Stimulated activated effector memory CD8-positive, alpha-beta T cell treated with anti-CD3 and anti-CD28 coated beads, Interleukin-12 subunit alpha, Interleukin-12 subunit beta, amount 100 ng/mL, for 72 hours (primary cell): Measurements from ENCODE around the gene CMC4.

Experiments
- ATAC-seq: fragments of 150-1000 bp; cut with Tn5 transposase; 2 replicates; pipeline ENCODE4 v1.10.0; 2021
- DNase-seq, 2 donors: peaks; one replicate each; pipeline ENCODE4 v3.0.0; 2021 to 2022; ENCODE audit warnings: low spot score in 2 of 2
- H3K27ac Mint-ChIP-seq: one replicate; pipeline ENCODE4 v1.8.0; 2022; ENCODE audit warnings: mild to moderate bottlenecking, mixed read lengths
- H3K36me3 Mint-ChIP-seq: one replicate; pipeline ENCODE4 v1.8.0; 2022; ENCODE audit warnings: mild to moderate bottlenecking, mixed read lengths
- H3K4me1 Mint-ChIP-seq: one replicate; pipeline ENCODE4 v1.8.0; 2022; ENCODE audit warnings: mixed read lengths
- H3K4me3 Mint-ChIP-seq: one replicate; pipeline ENCODE4 v1.8.0; 2022; ENCODE audit warnings: mild to moderate bottlenecking, mixed read lengths
- H3K9me3 Mint-ChIP-seq: one replicate; pipeline ENCODE4 v1.8.0; 2022; ENCODE audit warnings: mixed read lengths

The CMC4 gene

GRCh38 chrX:155028129-155028528 is 42.8 kb downstream of the CMC4 start:
- no peaks in the 10 kb centered on the region for H3K9me3 Mint-ChIP-seq
- ATAC-seq (no peak), DNase-seq (no peak)
- H3K4me1 Mint-ChIP-seq: peaks cover 15% of the 10 kb centered on the region
- peak overlapping the region; percentile 73 for H3K4me3 Mint-ChIP-seq
- peak overlapping the region; percentile 92 for H3K27ac Mint-ChIP-seq
- H3K36me3 Mint-ChIP-seq: peaks cover 24% of the 10 kb centered on the region

GRCh38 chrX:155027509-155028066 is 43.3 kb downstream of the CMC4 start:
- ATAC-seq (peak; percentile 49), DNase-seq (no peak)
- H3K4me3 Mint-ChIP-seq: peak overlapping the region; percentile 73
- H3K9me3 Mint-ChIP-seq: no peaks in the 10 kb centered on the region
- H3K27ac Mint-ChIP-seq: peak overlapping the region; percentile 92
- H3K4me1 Mint-ChIP-seq: peaks cover 15% of the 10 kb centered on the region
- peaks cover 24% of the 10 kb centered on the region for H3K36me3 Mint-ChIP-seq

DNA sequence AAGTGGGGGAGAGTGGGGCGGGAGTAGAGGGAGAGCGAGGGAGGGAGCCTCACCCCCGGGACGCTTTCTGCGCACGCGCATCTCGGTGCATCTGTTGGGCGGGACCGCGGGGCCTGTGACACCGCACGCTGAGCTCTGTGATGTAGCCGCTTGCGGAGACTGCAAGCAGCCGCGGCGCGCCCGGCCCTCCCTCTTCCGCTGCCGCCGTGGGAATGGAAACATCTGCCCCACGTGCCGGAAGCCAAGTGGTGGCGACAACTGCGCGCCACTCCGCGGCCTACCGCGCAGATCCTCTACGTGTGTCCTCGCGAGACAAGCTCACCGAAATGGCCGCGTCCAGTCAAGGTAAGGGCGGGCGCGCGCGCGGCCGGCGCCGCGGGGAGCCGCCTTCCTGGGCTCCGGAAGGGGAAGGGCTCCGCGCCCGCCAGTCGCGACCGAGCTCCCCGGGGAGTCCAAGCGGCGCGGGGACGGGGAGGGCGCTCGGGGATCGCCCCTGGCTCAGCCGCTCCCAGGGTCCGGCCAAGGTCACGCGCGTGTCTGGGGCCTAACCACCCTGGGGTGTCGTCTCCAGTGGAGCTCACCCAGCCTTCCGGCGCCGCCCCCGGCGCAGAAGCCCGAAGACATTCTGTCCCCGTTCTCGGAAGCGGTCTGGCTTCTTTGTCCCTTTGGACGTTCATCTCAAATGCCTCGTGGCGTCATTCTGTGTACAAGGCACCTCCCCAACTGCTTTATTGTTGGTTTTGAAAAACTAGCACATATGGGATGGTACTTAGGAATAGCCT is 44.0 kb downstream of the CMC4 start, which contains the start of gene FUNDC2:
FUNDC2 (plus strand) TSS at position 118 of the 782 bp plus-strand sequence; CDS start at position 213, 95 bp downstream.
- Mint-ChIP-seq H3K4me3 (peak within 1 kb of the TSS; percentile 73), H3K9me3 (no peaks in the 10 kb centered on the region), H3K27ac (peak within 1 kb of the TSS; percentile 92), H3K36me3 (peaks cover 24% of the 10 kb centered on the region), H3K4me1 (peaks cover 15% of the 10 kb centered on the region)
- DNase-seq: peak; percentile 71 to 93
- peak; percentile 93 for ATAC-seq

GRCh38 chrX:155026420-155026726 is 44.6 kb downstream of the CMC4 start:
- Mint-ChIP-seq H3K4me1 (peaks cover 15% of the 10 kb centered on the region), H3K4me3 (peak overlapping the region; percentile 73), H3K36me3 (peaks cover 24% of the 10 kb centered on the region)

DNA sequence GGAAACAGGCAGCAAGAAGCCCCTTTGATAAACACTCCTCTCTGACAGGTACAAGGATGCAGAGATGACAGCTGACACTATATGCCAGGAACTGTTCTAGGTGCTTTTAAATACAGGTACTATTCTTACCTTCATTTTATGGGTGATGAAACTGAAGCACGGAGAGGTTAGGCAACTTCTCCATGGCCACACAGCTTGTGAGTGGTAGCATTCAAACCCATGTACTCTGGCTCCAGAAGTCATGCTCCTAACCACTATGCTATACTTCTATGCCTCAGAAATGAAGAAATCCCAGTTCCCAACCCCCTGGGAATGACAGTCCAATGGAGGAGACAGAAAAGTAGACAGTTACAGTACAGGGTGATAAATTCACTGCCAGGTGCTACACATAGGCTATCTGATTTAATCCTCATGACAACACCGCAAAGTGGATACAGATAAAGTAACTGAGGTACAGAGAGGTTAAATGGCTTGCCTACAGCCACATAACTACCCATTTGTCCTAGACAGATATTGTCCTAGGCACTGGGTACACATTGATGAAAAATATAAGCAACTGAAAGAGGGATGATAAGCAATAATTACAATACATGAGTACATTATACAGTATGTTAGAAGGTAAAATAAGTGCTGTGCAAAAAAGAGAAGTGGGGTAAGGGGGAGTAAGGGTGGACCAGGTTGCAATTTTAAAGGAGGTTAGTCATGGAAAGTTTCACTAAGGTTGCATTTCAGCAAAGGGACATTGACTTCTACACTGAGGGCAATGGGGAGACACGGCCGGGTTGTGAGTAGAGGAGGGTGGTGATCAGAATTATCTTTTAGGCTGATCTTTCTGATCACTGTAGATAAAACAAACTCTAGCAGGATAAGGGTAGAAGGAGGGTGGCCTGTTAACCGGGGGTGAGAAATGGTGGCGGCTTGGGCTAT is 46.8 kb downstream of the CMC4 start:
- Mint-ChIP-seq H3K4me3 (no peak overlapping the region), H3K4me1 (peaks cover 8% of the 10 kb centered on the region), H3K9me3 (no peaks in the 10 kb centered on the region), H3K27ac (no peak overlapping the region), H3K36me3 (peaks cover 22% of the 10 kb centered on the region)
- no peak for DNase-seq
- no peak for ATAC-seq

More at GRCh38 chrX:155026420-155026726, 44.6 kb downstream of the CMC4 start:
- no peak for DNase-seq
- no peak for ATAC-seq
- Mint-ChIP-seq H3K27ac (peak overlapping the region; percentile 92), H3K9me3 (no peaks in the 10 kb centered on the region)

GRCh38 chrX:155022585-155022984 is 48.4 kb downstream of the CMC4 start, which contains the start of gene F8:
F8 (minus strand) TSS chrX:155022723; CDS start chrX:155022552, 171 bp downstream.
- Mint-ChIP-seq H3K9me3 (no peaks in the 10 kb centered on the region), H3K36me3 (peaks cover 14% of the 10 kb centered on the region), H3K27ac (no peak within 1 kb of the TSS), H3K4me3 (no peak within 1 kb of the TSS), H3K4me1 (no peaks in the 10 kb centered on the region)
- ATAC-seq (no peak), DNase-seq (no peak)

DNA sequence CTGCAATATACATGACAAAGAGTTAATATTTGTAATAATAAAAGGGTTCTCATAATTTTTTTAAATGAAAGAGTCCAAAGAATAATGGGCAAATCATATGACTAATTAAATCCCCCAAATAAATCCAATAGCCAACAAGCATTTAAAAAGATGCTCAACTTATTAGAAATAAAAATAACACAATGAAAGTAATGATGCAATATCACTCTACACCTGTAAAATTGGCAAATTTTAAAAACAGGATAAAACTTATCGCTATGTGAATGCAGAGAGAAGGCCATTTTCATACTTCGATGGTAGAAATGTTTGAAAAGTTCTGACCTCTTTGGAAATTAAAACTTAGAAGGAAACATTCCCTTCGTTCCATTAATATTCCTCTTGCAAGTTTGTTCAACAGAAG is 50.3 kb downstream of the CMC4 start:
- H3K36me3 Mint-ChIP-seq: no peaks in the 10 kb centered on the region
- no peaks in the 10 kb centered on the region for H3K9me3 Mint-ChIP-seq
- no peak overlapping the region for H3K27ac Mint-ChIP-seq
- H3K4me1 Mint-ChIP-seq: no peaks in the 10 kb centered on the region
- no peak for DNase-seq
- no peak for ATAC-seq
- H3K4me3 Mint-ChIP-seq: no peak overlapping the region
